Activated CD4-positive, alpha-beta T cell treated with anti-CD3 and anti-CD28 coated beads, Interleukin-2, amount 50 U/mL, for 16 hours (primary cell): Measurements from ENCODE around the gene EMC6.

Experiments
- DNase-seq: peaks from one replicate; pipeline ENCODE4 v3.0.0-alpha.2; 2020

The EMC6 gene

GRCh38 chr17:3715296-3715695, 46.7 kb downstream of the EMC6 start:
- DNase-seq: no peak

- DNase-seq: no peak
Measured at GRCh38 chr17:3718201-3718600, 49.6 kb downstream of the EMC6 start.

GRCh38 chr17:3719265-3719664, 50.7 kb downstream of the EMC6 start:
- DNase-seq: no peak
